Fibroblast of pulmonary artery (primary cell): ENCODE measurements around the gene LRRC8E.

Experiments used
- DNase-seq: peaks from one replicate; pipeline ENCODE4 v3.0.0-alpha.2; 2010; ENCODE audit warnings: low read depth
- H3K4me3 ChIP-seq: replicated peaks from 2 replicates; pipeline ENCODE4 v1.5.1; 2011; ENCODE audit warnings: low read depth, mild to moderate bottlenecking, control low read depth, low read length, moderate library complexity
- TF ChIP-seq, protein P1 (sequence below): IDR thresholded peaks from 2 replicates; pipeline ENCODE4 v1.5.1; 2011; ENCODE audit warnings: mild to moderate bottlenecking, control low read depth, low read length, inconsistent platforms; ENCODE audit errors: missing control alignments

The LRRC8E gene

DNA sequence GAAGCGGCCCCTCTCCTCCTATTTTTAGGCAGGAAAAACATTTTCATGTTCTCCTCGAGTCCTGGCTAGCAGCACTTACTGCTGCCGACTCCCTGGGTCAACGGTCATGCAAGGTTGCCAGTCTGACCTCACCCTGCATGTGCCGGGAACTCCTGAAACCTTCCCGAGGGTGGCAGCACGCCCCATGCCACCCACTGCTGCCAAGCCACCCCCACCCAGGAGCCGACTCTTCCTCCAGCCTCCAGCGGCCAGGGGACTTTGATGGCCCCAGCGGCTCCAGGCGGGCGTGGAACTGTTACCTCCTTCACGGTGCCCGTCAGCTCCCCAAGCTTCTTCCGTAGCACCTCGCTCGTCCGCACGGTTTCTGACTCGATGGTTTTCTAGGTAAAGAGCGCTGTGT lies 46.5 kb downstream of the LRRC8E start:
- DNase-seq = no peak
- no peak overlapping the region for H3K4me3 ChIP-seq
- TF ChIP-seq, protein P1, sequence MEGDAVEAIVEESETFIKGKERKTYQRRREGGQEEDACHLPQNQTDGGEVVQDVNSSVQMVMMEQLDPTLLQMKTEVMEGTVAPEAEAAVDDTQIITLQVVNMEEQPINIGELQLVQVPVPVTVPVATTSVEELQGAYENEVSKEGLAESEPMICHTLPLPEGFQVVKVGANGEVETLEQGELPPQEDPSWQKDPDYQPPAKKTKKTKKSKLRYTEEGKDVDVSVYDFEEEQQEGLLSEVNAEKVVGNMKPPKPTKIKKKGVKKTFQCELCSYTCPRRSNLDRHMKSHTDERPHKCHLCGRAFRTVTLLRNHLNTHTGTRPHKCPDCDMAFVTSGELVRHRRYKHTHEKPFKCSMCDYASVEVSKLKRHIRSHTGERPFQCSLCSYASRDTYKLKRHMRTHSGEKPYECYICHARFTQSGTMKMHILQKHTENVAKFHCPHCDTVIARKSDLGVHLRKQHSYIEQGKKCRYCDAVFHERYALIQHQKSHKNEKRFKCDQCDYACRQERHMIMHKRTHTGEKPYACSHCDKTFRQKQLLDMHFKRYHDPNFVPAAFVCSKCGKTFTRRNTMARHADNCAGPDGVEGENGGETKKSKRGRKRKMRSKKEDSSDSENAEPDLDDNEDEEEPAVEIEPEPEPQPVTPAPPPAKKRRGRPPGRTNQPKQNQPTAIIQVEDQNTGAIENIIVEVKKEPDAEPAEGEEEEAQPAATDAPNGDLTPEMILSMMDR = no peak

DNA sequence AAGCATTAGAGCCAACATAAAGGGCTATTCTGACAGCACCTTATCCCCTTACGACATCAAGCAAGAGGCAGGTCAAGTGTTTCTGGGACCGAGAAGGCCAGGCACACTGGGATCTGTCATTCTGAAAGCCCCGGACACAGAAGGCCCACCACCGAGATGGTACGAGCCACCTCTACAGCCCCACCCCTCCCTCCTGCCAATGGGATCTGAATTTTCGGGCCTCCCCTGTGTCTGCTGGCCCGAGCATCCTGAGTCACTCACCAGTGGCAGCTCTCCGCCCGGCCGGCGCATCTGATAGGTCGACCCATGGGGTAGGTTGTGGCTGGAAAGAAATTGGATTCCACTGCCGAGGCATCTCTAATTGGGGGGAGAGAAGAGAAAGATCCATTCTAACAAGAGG lies 52.5 kb downstream of the LRRC8E start:
- H3K4me3 ChIP-seq = no peak overlapping the region
- TF ChIP-seq, protein P1 = no peak
- no peak for DNase-seq

DNA sequence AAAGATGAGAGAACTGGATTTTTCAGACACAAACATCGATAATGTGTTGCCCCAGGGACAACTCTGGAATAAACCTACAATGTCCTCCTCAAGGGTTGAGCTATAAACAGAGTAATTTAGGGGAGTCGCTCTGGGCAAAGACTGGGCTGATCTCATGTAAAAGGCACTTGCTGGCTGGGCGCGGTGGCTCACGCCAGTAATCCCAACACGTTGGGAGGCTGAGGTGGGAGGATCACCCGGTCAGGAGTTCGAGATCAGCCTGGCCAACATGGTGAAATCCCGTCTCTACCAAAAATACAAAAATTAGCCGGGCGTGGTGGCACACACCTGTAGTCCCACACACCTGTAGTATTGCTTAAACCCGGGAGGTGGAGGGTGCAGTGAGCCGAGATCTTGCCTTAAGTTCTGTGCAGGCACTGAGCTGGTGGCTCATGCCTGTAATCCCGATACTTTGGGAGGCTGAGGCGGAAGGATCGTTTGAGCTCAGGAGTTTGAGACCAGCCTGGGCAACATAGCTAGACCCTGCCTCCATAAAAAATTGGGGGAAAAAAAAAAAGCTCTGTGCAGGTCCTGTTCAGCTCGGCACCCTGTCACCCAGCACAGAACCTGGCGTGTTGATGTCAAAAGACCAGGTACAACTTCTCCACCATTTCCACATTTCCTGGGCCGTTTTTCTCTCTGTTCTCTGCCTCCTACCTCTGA lies 53.7 kb downstream of the LRRC8E start:
- TF ChIP-seq, protein P1 = no peak
- peak overlapping the region; percentile 96 for H3K4me3 ChIP-seq
- DNase-seq = no peak

DNA sequence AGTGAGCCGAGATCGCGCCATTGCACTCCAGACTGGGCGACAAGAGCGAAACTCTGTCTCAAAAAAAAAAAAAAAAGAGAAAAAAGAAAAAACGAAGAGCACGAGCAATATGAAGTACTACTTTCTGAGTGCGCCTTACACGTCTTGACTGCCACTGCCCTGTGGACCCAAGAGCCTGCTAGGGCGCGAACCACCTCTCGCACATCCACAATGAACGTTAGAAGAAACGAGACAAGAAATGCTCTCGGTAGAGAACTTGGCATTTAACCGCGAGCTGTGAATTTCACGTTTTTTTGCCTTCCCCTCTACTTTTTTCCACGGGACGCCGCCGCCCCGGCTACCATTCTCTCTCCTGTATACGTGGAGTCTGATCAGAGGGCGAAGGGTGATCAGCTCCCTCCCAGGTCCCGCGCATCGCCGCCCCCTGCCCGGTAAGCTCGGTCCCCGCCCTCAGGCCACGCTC lies 54.7 kb downstream of the LRRC8E start:
- TF ChIP-seq, protein P1 = no peak
- peak overlapping the region; percentile 96 for H3K4me3 ChIP-seq
- DNase-seq = peak; percentile 11

DNA sequence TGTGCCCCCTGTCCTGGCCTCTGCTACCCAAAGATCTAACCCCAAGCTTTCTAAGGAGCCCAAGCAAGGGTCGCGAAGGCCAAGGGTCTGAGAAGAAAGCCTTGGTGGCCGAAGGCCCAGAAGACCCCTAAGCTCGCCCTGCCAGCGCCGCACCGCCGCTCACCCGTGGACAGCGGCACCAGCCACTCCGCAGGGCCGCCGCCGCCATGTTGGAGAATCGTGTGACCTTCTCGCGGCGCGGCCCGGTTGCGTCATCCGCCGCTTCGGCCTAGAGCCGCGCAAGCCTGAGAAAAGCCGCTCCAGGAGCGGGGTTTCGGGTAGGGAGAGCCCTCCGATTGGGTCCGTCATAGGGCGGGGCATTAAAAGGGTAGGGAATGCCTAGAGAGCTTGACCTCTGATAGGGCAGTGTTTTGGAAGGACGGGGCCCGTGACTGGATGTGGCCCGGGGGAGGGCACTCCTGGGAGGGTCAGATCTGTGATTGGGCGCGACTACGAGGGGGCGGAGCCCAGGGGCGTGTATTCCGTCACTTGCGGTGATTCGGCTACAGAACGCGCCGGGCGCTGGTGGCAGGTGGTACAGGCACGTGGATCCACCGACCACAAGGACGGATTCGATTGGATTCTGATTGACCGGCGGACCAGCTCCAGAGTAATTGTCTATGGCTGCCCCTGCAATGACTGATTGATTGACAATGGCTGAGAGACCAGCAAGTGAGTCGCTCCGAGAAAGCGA lies 55.3 kb downstream of the LRRC8E start, which contains the start of gene TIMM44:
Gene TIMM44, minus strand, starts transcription at position 223 of the 733 bp plus-strand sequence. Its CDS starts 15 bp downstream, at position 208.
- DNase-seq = peak; percentile 100
- TF ChIP-seq, protein P1 = no peak
- peak within 1 kb of the TSS; percentile 96 for H3K4me3 ChIP-seq

DNA sequence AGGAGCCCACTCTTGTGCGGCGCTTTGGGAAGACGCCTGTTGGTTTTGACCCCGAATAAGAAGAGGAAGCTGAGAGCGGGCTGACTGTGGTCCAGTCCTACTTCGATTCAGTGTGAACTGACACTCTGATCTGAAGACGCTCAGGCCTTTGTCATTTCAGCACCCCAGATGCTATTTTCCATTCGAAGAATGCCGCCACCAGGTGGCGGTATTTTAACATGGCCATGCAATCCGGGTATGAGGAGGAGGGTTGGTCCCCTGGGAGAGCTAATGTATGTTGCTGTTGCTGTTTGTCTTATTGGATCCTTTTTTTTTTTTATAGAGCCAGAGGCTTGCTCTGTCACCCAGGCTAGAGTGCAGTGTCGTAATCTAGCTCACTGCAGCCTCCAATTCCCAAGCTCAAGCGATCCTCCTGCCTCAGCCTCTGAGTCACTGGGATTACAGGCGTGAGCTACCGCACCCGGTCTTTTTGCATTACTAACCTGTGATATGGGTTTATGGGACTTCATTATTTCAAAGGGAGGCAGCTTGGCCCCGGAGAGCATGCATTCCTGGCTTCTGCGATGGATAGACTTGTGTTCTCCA lies 56.0 kb downstream of the LRRC8E start:
- DNase-seq = peak; percentile 96
- TF ChIP-seq, protein P1 = peak; percentile 80
- peak overlapping the region; percentile 96 for H3K4me3 ChIP-seq
